T-cell (primary cell): ENCODE results near the gene RFX1. TPM values are rescaled to one million over a fixed set of nuclear protein-coding genes. Genes with fewer than 3 reads are reported as not detected.

Experiments used
- ATAC-seq, 4 experiments: fragments of 200-7000 bp in 3 of 4; fragments of 150-1000 bp in 1 of 4; cut with Tn5 transposase; replicated peaks in 1 of 4; 1 replicate in 3 of 4; 2 replicates in 1 of 4; pipeline ENCODE4 v1.10.0; 2021; ENCODE audit warnings: moderate library complexity in 3 of 4, mild to moderate bottlenecking in 2 of 4, moderate number of reproducible peaks in 1 of 4
- CTCF ChIA-PET, 2 donors: fragments of 300-600 bp; sonication (Branson Sonifier 250); formaldehyde crosslinking; loops; one replicate each; lab custom pipeline; 2022; ENCODE audit warnings: antibody characterized with exemption in 2 of 2; lab: Charles Lee
- POLR2A ChIA-PET, 2 donors: fragments of 300-600 bp; sonication (Branson Sonifier 250); formaldehyde crosslinking; loops; one replicate each; lab custom pipeline; 2022; ENCODE audit warnings: antibody characterized with exemption in 2 of 2; lab: Charles Lee
- DNase-seq, 35 experiments: peaks; one replicate each; pipeline versions ENCODE4 v3.0.0 to v3.0.0-alpha.2; 2013 to 2023
- H3K27ac ChIP-seq: one replicate; pipeline ENCODE4 v1.5.1; 2013; ENCODE audit warnings: low read length
- H3K27me3 ChIP-seq, 2 experiments: replicated peaks in 1 of 2; 1 replicate in 1 of 2; 2 replicates in 1 of 2; pipeline versions ENCODE4 v1.6.1 to v1.7.0; 2013; ENCODE audit warnings: low read length in 1 of 2, mixed read lengths in 1 of 2; ENCODE audit not compliant: control insufficient read depth in 2 of 2, insufficient read depth in 2 of 2; ENCODE audit errors: extremely low read depth in 1 of 2
- H3K36me3 ChIP-seq, 2 donors: 1 replicate in 1 of 2; 2 replicates in 1 of 2; pipeline versions ENCODE4 v1.6.1 to v1.7.0; 2013; ENCODE audit warnings: low read length in 1 of 2; ENCODE audit not compliant: control insufficient read depth in 2 of 2, insufficient read depth in 1 of 2; ENCODE audit errors: extremely low read depth in 1 of 2
- H3K4me1 ChIP-seq, 2 experiments: 1 replicate in 1 of 2; 2 replicates in 1 of 2; pipeline versions ENCODE4 v1.6.1 to v1.7.0; 2013; ENCODE audit warnings: low read length in 2 of 2, mixed read lengths in 1 of 2; ENCODE audit not compliant: insufficient read depth in 2 of 2, control insufficient read depth in 1 of 2; ENCODE audit errors: extremely low read depth in 1 of 2
- H3K4me3 ChIP-seq, 2 donors: 1 replicate in 1 of 2; 2 replicates in 1 of 2; pipeline versions ENCODE4 v1.5.1 to v1.7.0; 2013; ENCODE audit warnings: mild to moderate bottlenecking in 2 of 2, low read length in 1 of 2, moderate library complexity in 1 of 2; ENCODE audit not compliant: control insufficient read depth in 1 of 2; ENCODE audit errors: extremely low read depth in 1 of 2
- H3K9me3 ChIP-seq: 2 replicates; pipeline ENCODE4 v1.7.0; 2013
- H3K27ac Mint-ChIP-seq, 2 donors: one replicate each; pipeline ENCODE4 v1.8.0; 2020 to 2021; ENCODE audit warnings: mild to moderate bottlenecking in 2 of 2, mixed read lengths in 2 of 2
- H3K27me3 Mint-ChIP-seq, 2 donors: one replicate each; pipeline ENCODE4 v1.8.0; 2021 to 2022; ENCODE audit warnings: mixed read lengths in 2 of 2
- H3K36me3 Mint-ChIP-seq: one replicate; pipeline ENCODE4 v1.8.0; 2021; ENCODE audit warnings: mixed read lengths
- H3K4me1 Mint-ChIP-seq, 3 donors: one replicate each; pipeline ENCODE4 v1.8.0; 2020 to 2022; ENCODE audit warnings: mixed read lengths in 3 of 3, mild to moderate bottlenecking in 1 of 3
- H3K4me3 Mint-ChIP-seq, 3 donors: one replicate each; pipeline ENCODE4 v1.8.0; 2020 to 2022; ENCODE audit warnings: mild to moderate bottlenecking in 3 of 3, mixed read lengths in 3 of 3, moderate library complexity in 3 of 3
- H3K9me3 Mint-ChIP-seq, 3 donors: one replicate each; pipeline ENCODE4 v1.8.0; 2020 to 2022; ENCODE audit warnings: mixed read lengths in 3 of 3
- WGBS: methylation state at CpG from one replicate; pipeline ENCODE4 v1.1.5; 2013; ENCODE audit warnings: missing lambda C conversion rate; ENCODE audit not compliant: insufficient coverage; 5-methylcytosine and 5-hydroxymethylcytosine counted together
- total RNA-seq, 35 experiments: library from RNA in 6 of 35; stranded (reverse) in 6 of 35; fragments of 120-200 nt in 1 of 35; gene quantifications; one replicate each; pipeline versions ENCODE4 v1.2.1 to v1.2.4 and lab custom pipeline; 2013 to 2026

RFX1 gene
- total RNA-seq, 5 donors from 2014 or later (not counting 1 experiment from before 2014, with no cell fraction given) = 18.4 to 27.1 (median 23.1) TPM

GRCh38 chr19:14012378-14012915, 6.3 kb upstream of the RFX1 start:
- H3K4me3 Mint-ChIP-seq = no peak overlapping the region
- ChIA-PET POLR2A (no interaction called here), CTCF (interaction anchor here in 1 of 2 donors (0.6 kb wide), 1 partner anchor 72 kb away, joined by 7 read pairs; no protein-coding TSS in a partner anchor)
- H3K4me1 Mint-ChIP-seq = peaks cover 1 to 12% (median 7%) of the 10 kb centered on the region in 3 donors
- H3K36me3 ChIP-seq = no peaks in the 10 kb centered on the region
- H3K9me3 Mint-ChIP-seq = no peaks in the 10 kb centered on the region
- H3K4me1 ChIP-seq = peaks cover 0 to 4% of the 10 kb centered on the region in 2 experiments
- no peak overlapping the region for H3K27ac Mint-ChIP-seq
- DNase-seq = no peak
- H3K36me3 Mint-ChIP-seq = no peaks in the 10 kb centered on the region
- no peak for ATAC-seq
- no peaks in the 10 kb centered on the region for H3K9me3 ChIP-seq
- no peaks in the 10 kb centered on the region for H3K27me3 ChIP-seq
- no peak overlapping the region for H3K4me3 ChIP-seq
- no peaks in the 10 kb centered on the region for H3K27me3 Mint-ChIP-seq
- H3K27ac ChIP-seq = no peak overlapping the region
- no CpG with 5 or more reads among the region's 2 CpGs for WGBS

- no peaks in the 10 kb centered on the region for H3K27me3 ChIP-seq
- H3K36me3 ChIP-seq = no peaks in the 10 kb centered on the region
- Mint-ChIP-seq H3K27me3 (no peaks in the 10 kb centered on the region), H3K4me3 (peak overlapping the region; percentile 82 to 92 (median 91)), H3K27ac (peak overlapping the region; percentile 97 to 98), H3K4me1 (peaks cover 32 to 47% (median 41%) of the 10 kb centered on the region in 3 donors), H3K36me3 (no peaks in the 10 kb centered on the region), H3K9me3 (no peaks in the 10 kb centered on the region)
- H3K27ac ChIP-seq = peak overlapping the region; percentile 100
- peak in 3 of 4 experiments; percentile 0 to 4 (median 4) for ATAC-seq
- peaks cover 16 to 43% of the 10 kb centered on the region in 2 experiments for H3K4me1 ChIP-seq
- H3K9me3 ChIP-seq = no peaks in the 10 kb centered on the region
- POLR2A ChIA-PET = interaction anchor here in 1 of 2 donors (0.6 to 3.0 kb wide), 8 partner anchors 12 to 167 kb away, joined by 3 to 14 read pairs (median 4); partner anchors contain the start of genes ASF1B, DCAF15 and IL27RA
- CTCF ChIA-PET = no interaction called here
- peak in 4 of 35 experiments; percentile 18 to 94 (median 56) for DNase-seq
- peak overlapping the region; percentile 86 to 88 for H3K4me3 ChIP-seq
- under 1% methylated on average over 47 of the region's 56 CpGs for WGBS
Observed at GRCh38 chr19:14006766-14007562, 844 bp upstream of the RFX1 start.

GRCh38 chr19:14005349-14006084, 603 bp downstream of the RFX1 start:
- no peaks in the 10 kb centered on the region for H3K27me3 Mint-ChIP-seq
- H3K36me3 ChIP-seq = no peaks in the 10 kb centered on the region
- no peaks in the 10 kb centered on the region for H3K9me3 ChIP-seq
- H3K4me1 ChIP-seq = peaks cover 23 to 58% of the 10 kb centered on the region in 2 experiments
- no peaks in the 10 kb centered on the region for H3K9me3 Mint-ChIP-seq
- ChIA-PET POLR2A (interaction anchor here (0.6 to 3.0 kb wide), 8 partner anchors 13 to 165 kb away, joined by 3 to 14 read pairs (median 4); partner anchors contain the start of genes DCAF15 (in 2 of the 2), ASF1B (in 1 of the 2) and IL27RA (in 1 of the 2)), CTCF (interaction anchor here in 1 of 2 donors (0.6 kb wide), 1 partner anchor 18 kb away, joined by 8 read pairs; no protein-coding TSS in a partner anchor)
- no peaks in the 10 kb centered on the region for H3K36me3 Mint-ChIP-seq
- 4% methylated on average over 35 of the region's 50 CpGs for WGBS
- DNase-seq (peak; percentile 74 to 96 (median 88)), ATAC-seq (peak; percentile 47 to 57 (median 55))
- H3K4me3 ChIP-seq = peak overlapping the region in 1 of 2 donors; percentile 86
- peaks cover 46 to 62% (median 55%) of the 10 kb centered on the region in 3 donors for H3K4me1 Mint-ChIP-seq
- H3K27me3 ChIP-seq = no peaks in the 10 kb centered on the region
- H3K27ac ChIP-seq = peak overlapping the region; percentile 100
- H3K4me3 Mint-ChIP-seq = peak overlapping the region; percentile 82 to 92 (median 83)
- peak overlapping the region; percentile 89 to 95 for H3K27ac Mint-ChIP-seq

- Mint-ChIP-seq H3K27me3 (no peaks in the 10 kb centered on the region), H3K4me1 (peaks cover 50 to 68% (median 62%) of the 10 kb centered on the region in 3 donors), H3K4me3 (peak overlapping the region; percentile 70 to 83 (median 75)), H3K9me3 (no peaks in the 10 kb centered on the region), H3K36me3 (no peaks in the 10 kb centered on the region), H3K27ac (peak overlapping the region; percentile 89 to 95)
- Histone ChIP-seq H3K4me1 (peaks cover 28 to 65% of the 10 kb centered on the region in 2 experiments), H3K27ac (peak overlapping the region; percentile 100), H3K4me3 (peak overlapping the region in 1 of 2 donors; percentile 32), H3K9me3 (no peaks in the 10 kb centered on the region), H3K27me3 (no peaks in the 10 kb centered on the region), H3K36me3 (no peaks in the 10 kb centered on the region)
- DNase-seq (no peak), ATAC-seq (no peak)
- ChIA-PET CTCF (interaction anchor here (0.5 to 0.6 kb wide), 2 partner anchors 17 to 23 kb away, joined by 3 to 8 read pairs; partner anchors contain the start of gene RLN3 (in 1 of the 2)), POLR2A (interaction anchor here (0.6 to 1.1 kb wide), 3 partner anchors 52 to 133 kb away, joined by 3 to 5 read pairs (median 4); partner anchors contain the start of gene DCAF15 (in 1 of the 2))
- WGBS = 54% methylated on average over 8 of the region's 14 CpGs
Observed at GRCh38 chr19:14004619-14005348, 1.3 kb downstream of the RFX1 start.

GRCh38 chr19:14003251-14004055, 2.7 kb downstream of the RFX1 start:
- Mint-ChIP-seq H3K4me1 (peaks cover 53 to 68% (median 65%) of the 10 kb centered on the region in 3 donors), H3K36me3 (peaks cover 4% of the 10 kb centered on the region), H3K27me3 (no peaks in the 10 kb centered on the region), H3K9me3 (peaks cover 0 to 4% (median 0%) of the 10 kb centered on the region in 3 donors), H3K27ac (peak overlapping the region; percentile 99), H3K4me3 (peak overlapping the region; percentile 21 to 74 (median 57))
- ChIA-PET CTCF (interaction anchor here in 1 of 2 donors (0.7 to 1.4 kb wide), 4 partner anchors 17 to 54 kb away, joined by 3 to 5 read pairs (median 4); partner anchors contain the start of genes DCAF15 and IL27RA), POLR2A (interaction anchor here (0.6 to 0.7 kb wide), 5 partner anchors 28 to 378 kb away, joined by 3 to 4 read pairs (median 3); partner anchors contain the start of gene IL27RA (in 1 of the 2))
- ATAC-seq = no peak
- WGBS = 38% methylated on average over 4 of the region's 10 CpGs
- H3K4me3 ChIP-seq = no peak overlapping the region
- H3K27ac ChIP-seq = peak overlapping the region; percentile 100
- H3K36me3 ChIP-seq = peaks cover 0 to 7% of the 10 kb centered on the region in 2 donors
- no peaks in the 10 kb centered on the region for H3K9me3 ChIP-seq
- DNase-seq = peak in 1 of 35 experiments; percentile 57
- peaks cover 28 to 68% of the 10 kb centered on the region in 2 experiments for H3K4me1 ChIP-seq
- no peaks in the 10 kb centered on the region for H3K27me3 ChIP-seq
